Measurements from ENCODE around the gene MARCHF7. TPM values are rescaled to one million over a fixed set of nuclear protein-coding genes. Genes with fewer than 3 reads are reported as not detected.

The MARCHF7 gene
- total and polyA plus RNA-seq, 2 of the 13 experiments (the other 11 are each of a cell fraction or from before 2014, with no cell fraction given), result 32.8 to 88.5 TPM

- peak; percentile 72 for TF ChIP-seq RERE (CRISPR knock-in tag; IDR thresholded peaks at IDR 0.05; ENCODE audit: low read depth)
- peak; percentile 85 for TF ChIP-seq LCORL (IDR thresholded peaks at IDR 0.05)
- peak; percentile 89 for TF ChIP-seq LCORL (CRISPR knock-in tag; IDR thresholded peaks at IDR 0.05)
- 0 out of 2 replicates have a peak, but pooled peaks have one; percentile 12 for TF ChIP-seq TBX3 (IDR thresholded peaks at IDR 0.05; ENCODE audit: borderline replicate concordance)
- TF ChIP-seq NCOA5 (CRISPR knock-in tag; IDR thresholded peaks at IDR 0.05), result no peak
- TF ChIP-seq MBD4 (IDR thresholded peaks at IDR 0.05; ENCODE audit: borderline replicate concordance, low read length), result no peak
- peak; percentile 93 for TF ChIP-seq DNMT3B (CRISPR knock-in tag; conservative IDR thresholded peaks at IDR 0.05)
- TF ChIP-seq ZBTB14 (CRISPR knock-in tag; IDR thresholded peaks at IDR 0.05), result no peak; the same call in 1 of the 2 replicates
- TF ChIP-seq ATF6 (CRISPR knock-in tag; conservative IDR thresholded peaks at IDR 0.05), result no peak
- TF ChIP-seq TBP (CRISPR knock-in tag; IDR thresholded peaks at IDR 0.05), result no peak; the same call in 1 of the 2 replicates
- TF ChIP-seq ZNF180 (CRISPR knock-in tag; IDR thresholded peaks at IDR 0.05; ENCODE audit: borderline replicate concordance, low read depth), result no peak
- peak; percentile 97; the same call in 1 of the 2 replicates for TF ChIP-seq ZNF224 (CRISPR knock-in tag; IDR thresholded peaks at IDR 0.05)
- no peak; the same call in 1 of the 2 replicates for TF ChIP-seq ZBTB21 (CRISPR knock-in tag; IDR thresholded peaks at IDR 0.05)
- peak; percentile 75 for TF ChIP-seq ZSCAN25 (CRISPR knock-in tag; IDR thresholded peaks at IDR 0.05)
- TF ChIP-seq ZBTB20 (CRISPR knock-in tag; IDR thresholded peaks at IDR 0.05; ENCODE audit: borderline replicate concordance, low read depth), result peak; percentile 96
- peak; percentile 84; the same call in 1 of the 2 replicates for TF ChIP-seq ZHX1 (CRISPR knock-in tag; IDR thresholded peaks at IDR 0.05; ENCODE audit: low read depth)
These were observed at the start of gene MARCHF7 (continued) for GRCh38 chr2:159712143-159712928.
